Kidney (tissue), 14 donors: ENCODE results near the gene EPHA4. TPM values are rescaled to one million over a fixed set of nuclear protein-coding genes. Genes with fewer than 3 reads are reported as not detected.

ENCODE experiments used
- DNase-seq, 5 donors: peaks; one replicate each; pipeline ENCODE4 v3.0.0-alpha.2; 2013 to 2020
- FAIRE-seq: peaks from 2 replicates; lab custom pipeline; 2012; peaks lifted over from hg19 to GRCh38; lab: Jason Lieb, UNC
- H3K27ac ChIP-seq, 2 donors: one replicate each; pipeline ENCODE4 v1.7.0; 2013; ENCODE audit warnings: low read depth in 2 of 2, low read length in 2 of 2, inconsistent platforms in 1 of 2
- H3K27me3 ChIP-seq: one replicate; pipeline ENCODE4 v1.7.1; 2013; ENCODE audit warnings: low read length, inconsistent platforms; ENCODE audit not compliant: control insufficient read depth, insufficient read depth
- H3K36me3 ChIP-seq, 3 donors: one replicate each; pipeline versions ENCODE4 v1.7.0 to v1.7.1; 2013; ENCODE audit warnings: low read length in 3 of 3, control low read depth in 1 of 3, inconsistent platforms in 1 of 3; ENCODE audit not compliant: insufficient read depth in 3 of 3, control insufficient read depth in 2 of 3
- H3K4me1 ChIP-seq, 3 donors: one replicate each; pipeline versions ENCODE4 v1.7.0 to v1.7.1; 2013; ENCODE audit warnings: low read length in 3 of 3, inconsistent platforms in 1 of 3, low read depth in 1 of 3; ENCODE audit not compliant: control insufficient read depth in 2 of 3, insufficient read depth in 2 of 3
- H3K4me3 ChIP-seq, 3 donors: one replicate each; pipeline versions ENCODE4 v1.7.0 to v1.8.1; 2013; ENCODE audit warnings: low read length in 3 of 3, control low read depth in 1 of 3, inconsistent platforms in 1 of 3
- H3K9ac ChIP-seq, 3 donors: one replicate each; pipeline versions ENCODE4 v1.7.0 to v1.7.1; 2013; ENCODE audit warnings: low read length in 3 of 3, control low read depth in 1 of 3, inconsistent platforms in 1 of 3
- H3K9me3 ChIP-seq, 3 donors: one replicate each; pipeline versions ENCODE4 v1.7.0 to v1.7.1; 2013; ENCODE audit warnings: low read length in 3 of 3, control low read depth in 1 of 3, inconsistent platforms in 1 of 3; ENCODE audit not compliant: control insufficient read depth in 2 of 3, insufficient read depth in 1 of 3
- CTCF ChIP-seq: IDR thresholded peaks from 3 replicates; pipeline ENCODE4 v1.5.1; 2012; ENCODE audit warnings: mild to moderate bottlenecking, moderate library complexity, borderline replicate concordance; ENCODE audit not compliant: insufficient read depth; ENCODE audit errors: extremely low read depth
- intact Hi-C: fragments of 100-400 bp; cut with DNase I; formaldehyde crosslinking; loops from one replicate; pipeline ENCODE4 v1.11.1; 2022
- polyA plus RNA-seq: library from polyadenylated mRNA; stranded (reverse); fragments of 350-450 nt; fragmentation: Illumina TruSeq; extraction: RNeasy Lipid Tissue Mini Kit (QIAGEN cat#74804); gene quantifications from one replicate; pipeline ENCODE4 v1.2.3, GENCODE V29; 2014; ENCODE audit warnings: low read depth, low replicate concordance; ENCODE audit not compliant: insufficient read depth
- total RNA-seq: library from RNA; stranded (reverse); fragmentation: NEBNext Ultra II Directional; extraction: Animal tissue kit (Norgen Biotek cat#: 25700); gene quantifications from one replicate; pipeline ENCODE4 v1.2.1, GENCODE V29; 2021
- donor health status: control.
- donor health status: control.
- donor health status: control.
- donor health status: control.
- donor health status: control.
- donor health status: DM: yes; HTN: yes; CAD: no.
- donor health status: Normal renal cell carcinoma (clear cell type).

Gene EPHA4
- total and polyA plus RNA-seq, 2 donors from 2014 or later = 4.8 to 38.0 TPM

GRCh38 chr2:221482666-221483455 is 89.2 kb downstream of the EPHA4 start:
- H3K36me3 ChIP-seq = no peaks in the 10 kb centered on the region
- FAIRE-seq = no peak
- TF ChIP-seq CTCF = no peak
- H3K9ac ChIP-seq = no peak overlapping the region
- intact Hi-C loops = no loop called here
- DNase-seq = no peak
- no peaks in the 10 kb centered on the region for H3K4me1 ChIP-seq
- H3K4me3 ChIP-seq = no peak overlapping the region
- no peak overlapping the region for H3K27ac ChIP-seq
- no peaks in the 10 kb centered on the region for H3K27me3 ChIP-seq
- no peaks in the 10 kb centered on the region for H3K9me3 ChIP-seq

- DNase-seq (no peak), FAIRE-seq (no peak)
- Histone ChIP-seq H3K36me3 (no peaks in the 10 kb centered on the region), H3K27ac (no peak overlapping the region), H3K9me3 (no peaks in the 10 kb centered on the region), H3K27me3 (no peaks in the 10 kb centered on the region), H3K4me3 (no peak overlapping the region), H3K9ac (no peak overlapping the region), H3K4me1 (no peaks in the 10 kb centered on the region)
- intact Hi-C loops = no loop called here
- TF ChIP-seq CTCF = no peak
These were observed 91.3 kb downstream of the EPHA4 start for GRCh38 chr2:221480821-221481220.

DNA sequence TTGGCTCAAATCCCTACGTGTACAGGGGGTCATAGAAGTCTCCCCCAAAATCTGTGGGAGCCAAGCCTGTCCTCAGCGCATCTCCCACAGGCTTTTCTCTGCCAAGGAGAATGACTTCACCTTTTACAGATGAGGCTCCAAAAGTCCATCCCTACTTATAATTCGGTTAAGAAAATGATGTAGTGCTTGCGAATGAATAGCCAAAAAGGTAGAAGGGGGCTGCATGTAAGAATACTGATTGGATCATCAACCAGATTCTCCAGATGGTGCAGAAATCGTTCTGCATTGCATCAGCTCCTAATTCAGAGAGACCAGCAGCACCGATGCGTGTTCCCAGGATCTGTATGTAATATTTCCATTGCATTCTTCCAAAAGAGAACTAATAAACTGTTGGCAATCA is 91.9 kb downstream of the EPHA4 start:
- H3K27ac ChIP-seq = no peak overlapping the region
- H3K27me3 ChIP-seq = no peaks in the 10 kb centered on the region
- no peaks in the 10 kb centered on the region for H3K4me1 ChIP-seq
- TF ChIP-seq CTCF = no peak
- no peak overlapping the region for H3K4me3 ChIP-seq
- FAIRE-seq (no peak), DNase-seq (no peak)
- intact Hi-C loops = no loop called here
- H3K9ac ChIP-seq = no peak overlapping the region
- no peaks in the 10 kb centered on the region for H3K9me3 ChIP-seq
- H3K36me3 ChIP-seq = no peaks in the 10 kb centered on the region
